CD4-positive, alpha-beta memory T cell (primary cell): ENCODE measurements around the gene OTUD5. TPM values are rescaled to one million over a fixed set of nuclear protein-coding genes. Genes with fewer than 3 reads are reported as not detected.

Experiments used
- CTCF ChIA-PET: fragments of 350-600 bp; sonication (Branson Sonifier 250); formaldehyde crosslinking; loops from one replicate; lab custom pipeline; 2021; ENCODE audit warnings: inconsistent platforms; ENCODE audit not compliant: partially characterized antibody; lab: Charles Lee
- POLR2A ChIA-PET: fragments of 350-600 bp; sonication (Branson Sonifier 250); formaldehyde crosslinking; loops from one replicate; lab custom pipeline; 2021; ENCODE audit not compliant: partially characterized antibody; lab: Charles Lee
- DNase-seq, 5 donors: peaks; one replicate each; pipeline versions ENCODE4 v3.0.0 to v3.0.0-alpha.2; 2020 to 2022; ENCODE audit warnings: mixed read lengths in 1 of 5
- H3K27ac ChIP-seq: one replicate; pipeline ENCODE4 v1.7.0; 2013; ENCODE audit warnings: low read depth, low read length
- H3K27me3 ChIP-seq: 2 replicates; pipeline ENCODE4 v1.7.0; 2013; ENCODE audit warnings: mild to moderate bottlenecking, low read length, moderate library complexity; ENCODE audit not compliant: insufficient read depth
- H3K36me3 ChIP-seq: 2 replicates; pipeline ENCODE4 v1.7.0; 2013; ENCODE audit warnings: mild to moderate bottlenecking, low read length, moderate library complexity; ENCODE audit not compliant: insufficient read depth
- H3K4me1 ChIP-seq: 2 replicates; pipeline ENCODE4 v1.7.0; 2013; ENCODE audit warnings: mild to moderate bottlenecking, low read length, moderate library complexity; ENCODE audit not compliant: insufficient read depth
- H3K4me3 ChIP-seq, 2 donors: one replicate each; pipeline ENCODE4 v1.7.0; 2013; ENCODE audit warnings: low read length in 2 of 2, mild to moderate bottlenecking in 1 of 2
- H3K9me3 ChIP-seq, 2 donors: one replicate each; pipeline ENCODE4 v1.7.0; 2013; ENCODE audit warnings: low read length in 2 of 2, control low read depth in 1 of 2; ENCODE audit not compliant: control insufficient read depth in 1 of 2
- H3K27ac Mint-ChIP-seq, 7 donors: one replicate each; pipeline ENCODE4 v1.8.0; 2020 to 2021; ENCODE audit warnings: mixed read lengths in 7 of 7, mild to moderate bottlenecking in 6 of 7, inconsistent platforms in 3 of 7, moderate library complexity in 3 of 7
- H3K27me3 Mint-ChIP-seq, 2 donors: one replicate each; pipeline ENCODE4 v1.8.0; 2020 to 2021; ENCODE audit warnings: mixed read lengths in 2 of 2
- H3K36me3 Mint-ChIP-seq, 2 donors: one replicate each; pipeline ENCODE4 v1.8.0; 2020 to 2021; ENCODE audit warnings: mixed read lengths in 2 of 2, inconsistent platforms in 1 of 2, mild to moderate bottlenecking in 1 of 2
- H3K4me1 Mint-ChIP-seq, 4 donors: one replicate each; pipeline ENCODE4 v1.8.0; 2020 to 2021; ENCODE audit warnings: mixed read lengths in 4 of 4, mild to moderate bottlenecking in 1 of 4
- H3K4me3 Mint-ChIP-seq, 8 donors: one replicate each; pipeline ENCODE4 v1.8.0; 2020 to 2021; ENCODE audit warnings: mixed read lengths in 8 of 8, mild to moderate bottlenecking in 7 of 8, moderate library complexity in 6 of 8, inconsistent platforms in 3 of 8
- H3K9me3 Mint-ChIP-seq, 8 donors: one replicate each; pipeline ENCODE4 v1.8.0; 2020 to 2021; ENCODE audit warnings: mixed read lengths in 8 of 8, mild to moderate bottlenecking in 5 of 8, inconsistent platforms in 3 of 8, moderate library complexity in 1 of 8
- intact Hi-C: fragments of 100-400 bp; cut with micrococcal nuclease; formaldehyde crosslinking; loops from one replicate; pipeline ENCODE4 v1.15.1; 2023
- polyA plus RNA-seq, 2 donors: library from polyadenylated mRNA; unstranded; fragments of 300-500 nt; fragmentation: Illumina TruSeq; gene quantifications; one replicate each; pipeline ENCODE4 v1.2.3, GENCODE V29; 2021
- total RNA-seq, 2 experiments: library from RNA; stranded (reverse); gene quantifications; one replicate each; pipeline ENCODE4 v1.2.3, GENCODE V29; 2021

Gene OTUD5
- total and polyA plus RNA-seq, 4 experiments from 2014 or later, result 16.5 to 94.5 (median 68.8) TPM

- H3K4me3 ChIP-seq, result peak overlapping the region; percentile 91 to 98
- H3K4me1 Mint-ChIP-seq, result peaks cover 27 to 85% (median 56%) of the 10 kb centered on the region in 4 donors
- H3K4me1 ChIP-seq, result peaks cover 67% of the 10 kb centered on the region
Measured at GRCh38 chrX:48917139-48918001, 40.0 kb downstream of the OTUD5 start.

GRCh38 chrX:48914593-48915493 is 42.6 kb downstream of the OTUD5 start:
- Histone ChIP-seq H3K27me3 (no peaks in the 10 kb centered on the region), H3K4me3 (peak overlapping the region; percentile 29 to 98), H3K27ac (peak overlapping the region; percentile 36), H3K9me3 (no peaks in the 10 kb centered on the region), H3K4me1 (peaks cover 60% of the 10 kb centered on the region), H3K36me3 (peaks cover 47% of the 10 kb centered on the region)
- no peaks in the 10 kb centered on the region for H3K27me3 Mint-ChIP-seq
- CTCF ChIA-PET, result interaction anchor here (0.6 to 2.3 kb wide), 6 partner anchors 23 to 267 kb away, joined by 3 to 12 read pairs (median 6); no protein-coding TSS in a partner anchor
- H3K27ac Mint-ChIP-seq, result peak overlapping the region; percentile 43 to 96 (median 79)
- H3K36me3 Mint-ChIP-seq, result peaks cover 46 to 84% of the 10 kb centered on the region in 2 donors
- DNase-seq, result no peak
- peak overlapping the region; percentile 71 to 97 (median 96) for H3K4me3 Mint-ChIP-seq
- H3K4me1 Mint-ChIP-seq, result peaks cover 28 to 83% (median 57%) of the 10 kb centered on the region in 4 donors
- POLR2A ChIA-PET, result interaction anchor here (0.9 to 3.3 kb wide), 8 partner anchors 12 to 267 kb away, joined by 3 to 33 read pairs (median 5); partner anchors contain the start of genes PQBP1 and TIMM17B
- H3K9me3 Mint-ChIP-seq, result peaks cover 0 to 17% (median 0%) of the 10 kb centered on the region in 8 donors
- intact Hi-C loops, result loop anchor here (5.0 kb wide), 1 partner anchor 87 kb away; the partner anchor contains the start of gene GRIPAP1

More at GRCh38 chrX:48917139-48918001, 40.0 kb downstream of the OTUD5 start:
- H3K9me3 Mint-ChIP-seq, result peaks cover 0 to 10% (median 0%) of the 10 kb centered on the region in 8 donors
- ChIA-PET CTCF (interaction anchor here (1.0 to 2.3 kb wide), 9 partner anchors 20 to 269 kb away, joined by 3 to 18 read pairs (median 5); partner anchors contain the start of gene HDAC6), POLR2A (interaction anchor here (0.9 to 6.3 kb wide), 7 partner anchors 19 to 269 kb away, joined by 3 to 235 read pairs (median 4); partner anchors contain the start of genes OTUD5, PQBP1 and TIMM17B)
- Histone ChIP-seq H3K27me3 (no peaks in the 10 kb centered on the region), H3K27ac (peak overlapping the region; percentile 88), H3K36me3 (peaks cover 47% of the 10 kb centered on the region), H3K9me3 (no peaks in the 10 kb centered on the region)
- peak; percentile 90 to 93 (median 92) for DNase-seq
- H3K36me3 Mint-ChIP-seq, result peaks cover 45 to 76% of the 10 kb centered on the region in 2 donors
- H3K27ac Mint-ChIP-seq, result peak overlapping the region; percentile 87 to 97 (median 95)
- H3K27me3 Mint-ChIP-seq, result no peaks in the 10 kb centered on the region
- intact Hi-C loops, result loop anchor here (1.0 to 5.0 kb wide), 6 partner anchors 20 to 269 kb away; partner anchors contain the start of genes GRIPAP1, PQBP1 and TIMM17B
- peak overlapping the region; percentile 93 to 98 (median 96) for H3K4me3 Mint-ChIP-seq

DNA sequence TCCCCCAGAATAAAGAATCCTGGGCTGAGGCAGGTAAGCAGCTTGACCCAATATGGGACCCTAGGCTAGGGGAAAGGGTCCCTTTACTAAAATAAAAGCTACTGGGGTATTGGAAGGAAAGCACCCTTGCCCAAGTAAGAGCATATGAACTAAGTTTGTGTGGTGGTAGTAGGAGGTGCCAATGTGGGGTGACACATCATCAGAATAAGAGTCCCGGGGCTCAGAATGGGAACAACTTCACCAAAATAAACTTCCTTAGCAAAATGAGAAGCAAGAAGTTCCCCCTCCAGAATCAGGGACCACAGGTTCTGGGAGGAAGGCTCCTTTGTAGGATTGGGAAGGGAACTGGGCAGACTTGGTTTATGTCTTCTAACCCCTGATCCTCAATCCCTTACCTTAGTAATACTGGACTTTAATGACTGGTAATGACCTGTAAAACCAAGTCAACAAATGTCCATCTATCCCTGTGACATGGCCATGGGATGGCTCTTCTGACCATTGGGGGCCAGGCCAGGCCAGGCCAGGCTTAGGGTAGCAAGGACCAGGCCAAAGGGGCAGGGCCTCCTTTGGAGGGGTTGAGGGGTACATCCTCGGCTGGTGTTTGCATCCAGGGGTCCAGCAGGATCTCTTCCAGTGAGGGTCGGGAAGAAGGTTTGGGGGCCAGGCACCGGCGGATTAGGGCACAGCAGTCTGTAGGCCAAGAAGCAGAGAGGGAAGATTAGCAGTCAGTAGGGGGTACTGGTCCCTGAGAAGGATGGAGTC is 43.6 kb downstream of the OTUD5 start:
- intact Hi-C loops, result no loop called here
- Mint-ChIP-seq H3K4me3 (peak overlapping the region; percentile 71 to 97 (median 96)), H3K27ac (peak overlapping the region; percentile 44 to 96 (median 85)), H3K27me3 (no peaks in the 10 kb centered on the region), H3K9me3 (peaks cover 0 to 17% (median 0%) of the 10 kb centered on the region in 8 donors), H3K4me1 (peaks cover 26 to 74% (median 50%) of the 10 kb centered on the region in 4 donors), H3K36me3 (peaks cover 47 to 75% of the 10 kb centered on the region in 2 donors)
- ChIA-PET POLR2A (interaction anchor here (0.9 to 3.3 kb wide), 6 partner anchors 10 to 40 kb away, joined by 3 to 86 read pairs (median 10); partner anchors contain the start of genes PQBP1 and TIMM17B), CTCF (interaction anchor here (1.1 kb wide), 1 partner anchor 32 kb away, joined by 3 read pairs; no protein-coding TSS in a partner anchor)
- peak overlapping the region; percentile 36 for H3K27ac ChIP-seq
- H3K9me3 ChIP-seq, result no peaks in the 10 kb centered on the region
- no peaks in the 10 kb centered on the region for H3K27me3 ChIP-seq
- DNase-seq, result peak in 1 of 5 donors; percentile 34
- peaks cover 58% of the 10 kb centered on the region for H3K4me1 ChIP-seq
- H3K4me3 ChIP-seq, result no peak overlapping the region
- peaks cover 47% of the 10 kb centered on the region for H3K36me3 ChIP-seq

- H3K4me3 Mint-ChIP-seq, result peak within 1 kb of the TSS; percentile 85 to 96 (median 92)
- peaks cover 26 to 62% (median 43%) of the 10 kb centered on the region in 4 donors for H3K4me1 Mint-ChIP-seq
- POLR2A ChIA-PET, result interaction anchor here (0.7 to 2.9 kb wide), 24 partner anchors 8 to 263 kb away, joined by 3 to 86 read pairs (median 5); partner anchors contain the start of genes HDAC6, OTUD5, PQBP1 and TFE3
- H3K4me3 ChIP-seq, result peak within 1 kb of the TSS; percentile 47 to 74
- peak; percentile 89 to 92 (median 90) for DNase-seq
- H3K36me3 ChIP-seq, result peaks cover 39% of the 10 kb centered on the region
- CTCF ChIA-PET, result interaction anchor here (0.7 to 1.7 kb wide), 7 partner anchors 15 to 263 kb away, joined by 3 to 9 read pairs (median 6); no protein-coding TSS in a partner anchor
- H3K27ac ChIP-seq, result peak within 1 kb of the TSS; percentile 76
- intact Hi-C loops, result loop anchor here (1.0 kb wide), 3 partner anchors 13 to 263 kb away; no protein-coding TSS in a partner anchor
- H3K9me3 Mint-ChIP-seq, result peaks cover 0 to 13% (median 0%) of the 10 kb centered on the region in 8 donors
- H3K9me3 ChIP-seq, result no peaks in the 10 kb centered on the region
- no peaks in the 10 kb centered on the region for H3K27me3 Mint-ChIP-seq
- H3K36me3 Mint-ChIP-seq, result peaks cover 39 to 58% of the 10 kb centered on the region in 2 donors
- H3K4me1 ChIP-seq, result peaks cover 58% of the 10 kb centered on the region
- no peaks in the 10 kb centered on the region for H3K27me3 ChIP-seq
- peak within 1 kb of the TSS; percentile 93 to 100 (median 98) for H3K27ac Mint-ChIP-seq
Measured at GRCh38 chrX:48911412-48912182, 45.8 kb downstream of the OTUD5 start, which contains the start of gene SLC35A2. Gene SLC35A2 (minus strand): TSS chrX:48911646. CDS start chrX:48911636, 10 bp downstream.

DNA sequence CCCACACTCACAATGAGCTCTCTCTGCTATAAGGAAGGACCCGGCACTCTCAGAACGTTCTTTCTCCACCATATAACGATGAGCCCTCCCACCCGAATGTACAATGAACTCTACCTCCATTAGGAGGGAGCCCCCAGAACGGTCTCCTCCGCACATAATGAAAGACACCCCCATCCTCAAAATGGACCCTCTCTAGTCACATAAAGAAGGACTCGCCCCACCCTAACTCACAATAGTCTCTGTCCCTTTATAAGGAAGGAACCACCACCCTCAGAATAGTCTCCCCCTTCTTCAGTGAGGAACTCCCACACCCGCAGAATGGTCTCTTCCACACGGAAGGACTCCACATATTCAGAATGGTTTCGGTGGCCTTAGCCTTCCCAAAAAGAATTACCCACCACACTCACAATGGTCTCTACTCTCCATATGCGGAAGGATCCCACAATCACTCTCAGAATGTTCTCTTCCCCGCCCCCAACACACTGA is 46.4 kb downstream of the OTUD5 start:
- no peaks in the 10 kb centered on the region for H3K9me3 ChIP-seq
- peaks cover 35 to 53% of the 10 kb centered on the region in 2 donors for H3K36me3 Mint-ChIP-seq
- H3K27ac Mint-ChIP-seq, result peak overlapping the region; percentile 93 to 100 (median 98)
- peaks cover 55% of the 10 kb centered on the region for H3K4me1 ChIP-seq
- peaks cover 26 to 58% (median 41%) of the 10 kb centered on the region in 4 donors for H3K4me1 Mint-ChIP-seq
- peaks cover 0 to 13% (median 0%) of the 10 kb centered on the region in 8 donors for H3K9me3 Mint-ChIP-seq
- no peaks in the 10 kb centered on the region for H3K27me3 Mint-ChIP-seq
- H3K4me3 ChIP-seq, result peak overlapping the region; percentile 47 to 74
- ChIA-PET CTCF (interaction anchor here (0.7 to 1.7 kb wide), 4 partner anchors 26 to 263 kb away, joined by 3 to 9 read pairs (median 6); no protein-coding TSS in a partner anchor), POLR2A (interaction anchor here (0.6 to 2.9 kb wide), 16 partner anchors 9 to 259 kb away, joined by 3 to 86 read pairs (median 5); partner anchors contain the start of genes HDAC6, OTUD5, PQBP1 and TFE3)
- H3K27ac ChIP-seq, result peak overlapping the region; percentile 76
- no peaks in the 10 kb centered on the region for H3K27me3 ChIP-seq
- DNase-seq, result no peak
- intact Hi-C loops, result loop anchor here (1.0 kb wide), 2 partner anchors 13 to 263 kb away; no protein-coding TSS in a partner anchor
- peaks cover 33% of the 10 kb centered on the region for H3K36me3 ChIP-seq
- H3K4me3 Mint-ChIP-seq, result peak overlapping the region; percentile 85 to 96 (median 92)
